Measurements from ENCODE around the gene PNMA8B.

The PNMA8B gene

DNA sequence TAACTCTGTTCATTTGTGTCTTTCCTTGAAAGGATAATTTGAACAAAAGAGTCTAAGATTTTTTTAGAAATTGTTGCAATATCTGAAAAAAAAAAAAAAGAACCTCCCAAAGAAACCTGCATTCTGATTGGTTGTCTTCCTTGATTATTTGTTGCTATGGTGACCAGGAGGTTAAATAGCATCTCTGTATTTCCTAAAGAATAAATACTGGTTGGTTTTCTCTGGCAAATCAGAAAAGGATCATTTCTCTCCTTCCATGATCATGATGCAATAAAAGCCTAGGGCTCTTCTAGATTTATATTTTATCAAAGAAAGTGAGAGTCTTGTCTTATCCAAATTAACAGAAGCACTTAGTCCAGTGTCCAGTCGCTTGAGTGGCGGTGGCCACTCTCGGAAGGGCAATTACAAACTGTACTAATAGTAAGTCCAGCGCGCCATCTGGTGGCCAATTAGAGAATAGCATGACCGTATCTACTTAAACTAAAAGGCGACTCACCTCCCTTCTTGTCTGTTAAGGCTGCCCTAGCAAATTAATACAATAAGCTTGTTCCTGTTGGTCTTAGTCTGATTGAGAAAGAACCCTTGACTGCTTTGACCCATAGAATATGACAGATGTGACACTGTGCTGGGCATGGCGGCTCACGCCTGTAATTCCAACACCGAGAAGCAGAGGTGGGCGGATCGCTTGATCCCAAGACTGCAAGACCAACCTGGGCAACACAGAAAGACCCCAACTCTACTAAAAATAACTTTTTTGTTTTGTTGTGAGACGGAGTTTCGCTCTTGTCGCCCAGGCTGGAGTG lies 47.0 kb upstream of the PNMA8B start:
- ChIA-PET CTCF (interaction anchor here (0.6 to 8.8 kb wide), 34 partner anchors 9 to 886 kb away, joined by 3 to 166 read pairs (median 4); partner anchors contain the start of genes CALM3 and DACT3), POLR2A (interaction anchor here (0.7 kb wide), 1 partner anchor 209 kb away, joined by 3 read pairs; no protein-coding TSS in a partner anchor)
- H3K4me3 ChIP-seq (ENCODE audit: low read depth, low read length) = no peak overlapping the region
- H3K4me1 ChIP-seq (ENCODE audit: control insufficient read depth, insufficient read depth, low read length) = no peaks in the 10 kb centered on the region; the same call in 1 of the 2 replicates
- no peak overlapping the region for H3K27ac ChIP-seq (ENCODE audit: extremely low read depth, low read depth, low read length)
- TF ChIP-seq, protein P1, sequence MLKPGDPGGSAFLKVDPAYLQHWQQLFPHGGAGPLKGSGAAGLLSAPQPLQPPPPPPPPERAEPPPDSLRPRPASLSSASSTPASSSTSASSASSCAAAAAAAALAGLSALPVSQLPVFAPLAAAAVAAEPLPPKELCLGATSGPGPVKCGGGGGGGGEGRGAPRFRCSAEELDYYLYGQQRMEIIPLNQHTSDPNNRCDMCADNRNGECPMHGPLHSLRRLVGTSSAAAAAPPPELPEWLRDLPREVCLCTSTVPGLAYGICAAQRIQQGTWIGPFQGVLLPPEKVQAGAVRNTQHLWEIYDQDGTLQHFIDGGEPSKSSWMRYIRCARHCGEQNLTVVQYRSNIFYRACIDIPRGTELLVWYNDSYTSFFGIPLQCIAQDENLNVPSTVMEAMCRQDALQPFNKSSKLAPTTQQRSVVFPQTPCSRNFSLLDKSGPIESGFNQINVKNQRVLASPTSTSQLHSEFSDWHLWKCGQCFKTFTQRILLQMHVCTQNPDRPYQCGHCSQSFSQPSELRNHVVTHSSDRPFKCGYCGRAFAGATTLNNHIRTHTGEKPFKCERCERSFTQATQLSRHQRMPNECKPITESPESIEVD (tag by site-specific recombination; IDR thresholded peaks at IDR 0.05) = no peak
- TF ChIP-seq ZNF2 (tag by site-specific recombination; IDR thresholded peaks at IDR 0.05) (0 out of 2 replicates have a peak, but pooled peaks have one; percentile 25), ZNF341 (tag by site-specific recombination; IDR thresholded peaks at IDR 0.05; ENCODE audit: low read depth) (peak; percentile 42), ZNF223 (tag by site-specific recombination; IDR thresholded peaks at IDR 0.05) (no peak), EGR2 (tag by site-specific recombination; IDR thresholded peaks at IDR 0.05; ENCODE audit: low read depth) (no peak), ZNF121 (tag by site-specific recombination; IDR thresholded peaks at IDR 0.05) (peak; percentile 61; the same call in 1 of the 2 replicates), ZNF654 (tag by site-specific recombination; IDR thresholded peaks at IDR 0.05; ENCODE audit: low read depth) (peak; percentile 65), ZNF366 (tag by site-specific recombination; conservative IDR thresholded peaks at IDR 0.05) (no peak), ZNF660 (tag by site-specific recombination; IDR thresholded peaks at IDR 0.05) (peak; percentile 54)
- TF ChIP-seq, protein P2, sequence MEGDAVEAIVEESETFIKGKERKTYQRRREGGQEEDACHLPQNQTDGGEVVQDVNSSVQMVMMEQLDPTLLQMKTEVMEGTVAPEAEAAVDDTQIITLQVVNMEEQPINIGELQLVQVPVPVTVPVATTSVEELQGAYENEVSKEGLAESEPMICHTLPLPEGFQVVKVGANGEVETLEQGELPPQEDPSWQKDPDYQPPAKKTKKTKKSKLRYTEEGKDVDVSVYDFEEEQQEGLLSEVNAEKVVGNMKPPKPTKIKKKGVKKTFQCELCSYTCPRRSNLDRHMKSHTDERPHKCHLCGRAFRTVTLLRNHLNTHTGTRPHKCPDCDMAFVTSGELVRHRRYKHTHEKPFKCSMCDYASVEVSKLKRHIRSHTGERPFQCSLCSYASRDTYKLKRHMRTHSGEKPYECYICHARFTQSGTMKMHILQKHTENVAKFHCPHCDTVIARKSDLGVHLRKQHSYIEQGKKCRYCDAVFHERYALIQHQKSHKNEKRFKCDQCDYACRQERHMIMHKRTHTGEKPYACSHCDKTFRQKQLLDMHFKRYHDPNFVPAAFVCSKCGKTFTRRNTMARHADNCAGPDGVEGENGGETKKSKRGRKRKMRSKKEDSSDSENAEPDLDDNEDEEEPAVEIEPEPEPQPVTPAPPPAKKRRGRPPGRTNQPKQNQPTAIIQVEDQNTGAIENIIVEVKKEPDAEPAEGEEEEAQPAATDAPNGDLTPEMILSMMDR (tag by site-specific recombination; IDR thresholded peaks at IDR 0.05) = peak; percentile 75
- H3K9me3 ChIP-seq (ENCODE audit: control insufficient read depth, insufficient read depth, low read depth, low read length) = no peaks in the 10 kb centered on the region
- H3K36me3 ChIP-seq (ENCODE audit: control insufficient read depth in 2 of 2, insufficient read depth in 1 of 2, low read length in 2 of 2) = no peaks in the 10 kb centered on the region

GRCh38 chr19:46537136-46538097 lies 41.8 kb upstream of the PNMA8B start:
- Histone ChIP-seq H3K9me3 (ENCODE audit: control insufficient read depth, insufficient read depth, low read depth, low read length) (no peaks in the 10 kb centered on the region), H3K36me3 (ENCODE audit: control insufficient read depth in 2 of 2, insufficient read depth in 1 of 2, low read length in 2 of 2) (no peaks in the 10 kb centered on the region), H3K4me1 (ENCODE audit: control insufficient read depth, insufficient read depth, low read length) (no peaks in the 10 kb centered on the region), H3K4me3 (ENCODE audit: low read depth, low read length) (no peak overlapping the region), H3K27ac (ENCODE audit: extremely low read depth, low read depth, low read length) (no peak overlapping the region)
- TF ChIP-seq KLF1 (tag by site-specific recombination; IDR thresholded peaks at IDR 0.05) = no peak
- TF ChIP-seq, protein P2 (tag by site-specific recombination; IDR thresholded peaks at IDR 0.05) = peak; percentile 62
- POLR2A ChIA-PET = no interaction called here
- CTCF ChIA-PET = interaction anchor here (0.6 to 8.8 kb wide), 34 partner anchors 9 to 757 kb away, joined by 3 to 166 read pairs (median 4); no protein-coding TSS in a partner anchor

GRCh38 chr19:46536391-46536790 lies 40.7 kb upstream of the PNMA8B start:
- no peak overlapping the region for H3K4me3 ChIP-seq (ENCODE audit: low read depth, low read length)
- POLR2A ChIA-PET = no interaction called here
- no peaks in the 10 kb centered on the region for H3K36me3 ChIP-seq (ENCODE audit: control insufficient read depth in 2 of 2, insufficient read depth in 1 of 2, low read length in 2 of 2)
- CTCF ChIA-PET = interaction anchor here (0.8 to 8.8 kb wide), 10 partner anchors 9 to 221 kb away, joined by 3 to 166 read pairs (median 9); no protein-coding TSS in a partner anchor
- no peaks in the 10 kb centered on the region for H3K9me3 ChIP-seq (ENCODE audit: control insufficient read depth, insufficient read depth, low read depth, low read length)
- no peaks in the 10 kb centered on the region for H3K4me1 ChIP-seq (ENCODE audit: control insufficient read depth, insufficient read depth, low read length)
- no peak overlapping the region for H3K27ac ChIP-seq (ENCODE audit: extremely low read depth, low read depth, low read length)
- TF ChIP-seq ZNF473 (tag by site-specific recombination; IDR thresholded peaks at IDR 0.05) (no peak), ZNF302 (tag by site-specific recombination; IDR thresholded peaks at IDR 0.05; ENCODE audit: low read depth) (no peak), ZNF530 (tag by site-specific recombination; IDR thresholded peaks at IDR 0.05; ENCODE audit: low read depth) (no peak), ZNF544 (tag by site-specific recombination; IDR thresholded peaks at IDR 0.05) (no peak), ZNF184 (tag by site-specific recombination; IDR thresholded peaks at IDR 0.05) (no peak), ZSCAN23 (tag by site-specific recombination; IDR thresholded peaks at IDR 0.05) (no peak), ZFHX2 (tag by site-specific recombination; conservative IDR thresholded peaks at IDR 0.05) (no peak), RBAK (tag by site-specific recombination; IDR thresholded peaks at IDR 0.05) (no peak)
- TF ChIP-seq, protein P3, sequence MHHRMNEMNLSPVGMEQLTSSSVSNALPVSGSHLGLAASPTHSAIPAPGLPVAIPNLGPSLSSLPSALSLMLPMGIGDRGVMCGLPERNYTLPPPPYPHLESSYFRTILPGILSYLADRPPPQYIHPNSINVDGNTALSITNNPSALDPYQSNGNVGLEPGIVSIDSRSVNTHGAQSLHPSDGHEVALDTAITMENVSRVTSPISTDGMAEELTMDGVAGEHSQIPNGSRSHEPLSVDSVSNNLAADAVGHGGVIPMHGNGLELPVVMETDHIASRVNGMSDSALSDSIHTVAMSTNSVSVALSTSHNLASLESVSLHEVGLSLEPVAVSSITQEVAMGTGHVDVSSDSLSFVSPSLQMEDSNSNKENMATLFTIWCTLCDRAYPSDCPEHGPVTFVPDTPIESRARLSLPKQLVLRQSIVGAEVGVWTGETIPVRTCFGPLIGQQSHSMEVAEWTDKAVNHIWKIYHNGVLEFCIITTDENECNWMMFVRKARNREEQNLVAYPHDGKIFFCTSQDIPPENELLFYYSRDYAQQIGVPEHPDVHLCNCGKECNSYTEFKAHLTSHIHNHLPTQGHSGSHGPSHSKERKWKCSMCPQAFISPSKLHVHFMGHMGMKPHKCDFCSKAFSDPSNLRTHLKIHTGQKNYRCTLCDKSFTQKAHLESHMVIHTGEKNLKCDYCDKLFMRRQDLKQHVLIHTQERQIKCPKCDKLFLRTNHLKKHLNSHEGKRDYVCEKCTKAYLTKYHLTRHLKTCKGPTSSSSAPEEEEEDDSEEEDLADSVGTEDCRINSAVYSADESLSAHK (tag by site-specific recombination; IDR thresholded peaks at IDR 0.05) = no peak

All from HEK293 (cell line).